Endodermal cell (in vitro differentiated cells): ENCODE data around the gene NCAM1. TPM values are rescaled to one million over a fixed set of nuclear protein-coding genes. Genes with fewer than 3 reads are reported as not detected.

Experiments
- DNase-seq: peaks from one replicate; pipeline ENCODE4 v3.0.0-alpha.2; 2017
- H3K27ac ChIP-seq: 2 replicates; pipeline ENCODE4 v1.5.1; 2013; ENCODE audit warnings: mild to moderate bottlenecking, low read depth, low read length, moderate library complexity
- H3K27me3 ChIP-seq: 2 replicates; pipeline ENCODE4 v1.6.1; 2013; ENCODE audit warnings: mild to moderate bottlenecking, low read length, moderate library complexity; ENCODE audit not compliant: insufficient read depth, control insufficient read depth, poor library complexity, severe bottlenecking
- H3K36me3 ChIP-seq: 2 replicates; pipeline ENCODE4 v1.7.0; 2013; ENCODE audit warnings: mild to moderate bottlenecking, low read length, moderate library complexity; ENCODE audit not compliant: control insufficient read depth, insufficient read depth
- H3K4me1 ChIP-seq: one replicate; pipeline ENCODE4 v1.7.0; 2013; ENCODE audit warnings: low read length; ENCODE audit not compliant: control insufficient read depth, insufficient read depth
- H3K4me3 ChIP-seq: 2 replicates; pipeline ENCODE4 v1.5.1; 2013; ENCODE audit warnings: mild to moderate bottlenecking, low read length, moderate library complexity
- H3K9ac ChIP-seq: 2 replicates; pipeline ENCODE4 v1.6.1; 2013; ENCODE audit warnings: mild to moderate bottlenecking, low read length, moderate library complexity; ENCODE audit not compliant: poor library complexity, severe bottlenecking; ENCODE audit errors: extremely low read depth
- H3K9me3 ChIP-seq: 2 replicates; pipeline ENCODE4 v1.6.1; 2013; ENCODE audit warnings: mild to moderate bottlenecking, low read length, moderate library complexity; ENCODE audit not compliant: control insufficient read depth
- H3K27ac Mint-ChIP-seq: 2 replicates; pipeline ENCODE4 v1.8.0; 2020; ENCODE audit warnings: mixed read lengths
- H3K27me3 Mint-ChIP-seq: 2 replicates; pipeline ENCODE4 v1.8.0; 2021; ENCODE audit warnings: mild to moderate bottlenecking, mixed read lengths; ENCODE audit not compliant: insufficient read depth
- H3K36me3 Mint-ChIP-seq: 2 replicates; pipeline ENCODE4 v1.8.0; 2020; ENCODE audit warnings: low read depth, mixed read lengths
- H3K4me1 Mint-ChIP-seq: 2 replicates; pipeline ENCODE4 v1.8.0; 2020; ENCODE audit warnings: mixed read lengths
- H3K4me3 Mint-ChIP-seq: 2 replicates; pipeline ENCODE4 v1.8.0; 2020; ENCODE audit warnings: mild to moderate bottlenecking, moderate library complexity, mixed read lengths
- H3K9me3 Mint-ChIP-seq: 2 replicates; pipeline ENCODE4 v1.8.0; 2020; ENCODE audit warnings: mild to moderate bottlenecking, mixed read lengths
- WGBS, 2 experiments: methylation state at CpG; one replicate each; pipeline versions ENCODE4 v1.1.5 to v1.1.7; 2013; ENCODE audit warnings: missing lambda C conversion rate in 2 of 2, mixed read lengths in 1 of 2; ENCODE audit not compliant: insufficient coverage in 1 of 2, insufficient read length in 1 of 2; 5-methylcytosine and 5-hydroxymethylcytosine counted together
- total RNA-seq, 2 donors: library from RNA; stranded (reverse); fragmentation: NEBNext Ultra II Directional in 1 of 2; extraction: Animal tissue kit (Norgen Biotek cat#: 25700) in 1 of 2; gene quantifications; 2 replicates in 1 of 2; 3 replicates in 1 of 2; pipeline ENCODE4 v1.2.1, GENCODE V29; 2021
- TF ChIP-seq, protein P1 (sequence below): fragments of 200-600 bp; sonication (generic); conservative IDR thresholded peaks from 2 replicates; pipeline ENCODE4 v1.5.0; 2021; ENCODE audit warnings: antibody characterized with exemption, mild to moderate bottlenecking

NCAM1 gene
- total RNA-seq, 2 donors from 2014 or later = 1.6 to 2.9 TPM

DNA sequence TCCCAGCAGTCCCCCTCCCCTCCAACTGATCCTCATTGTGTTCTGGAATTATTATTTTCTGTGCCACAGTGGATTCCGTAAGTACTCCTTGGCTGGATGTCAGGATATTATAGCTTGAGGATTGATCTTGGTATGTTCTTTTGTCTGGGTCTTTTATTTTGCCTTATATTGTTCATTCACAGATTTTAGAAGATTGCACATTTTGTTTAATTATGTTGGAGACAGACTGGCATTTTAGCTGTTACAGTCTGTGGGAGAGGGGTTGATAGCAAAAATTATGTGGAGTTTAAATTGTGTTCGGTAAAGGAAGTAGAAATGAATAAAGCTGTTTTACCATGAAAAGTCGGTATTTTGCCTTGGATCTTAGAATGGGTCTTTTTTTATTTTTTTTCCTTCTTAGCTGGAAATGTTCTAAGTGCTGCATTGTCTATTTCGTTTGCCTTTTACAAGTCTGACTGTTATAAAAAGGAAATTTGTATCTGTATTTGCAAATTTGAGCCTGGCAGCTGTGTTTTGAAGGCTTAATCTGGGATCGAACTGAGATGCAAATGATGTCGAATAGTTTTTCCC lies 211.2 kb downstream of the NCAM1 start:
- H3K4me1 ChIP-seq = no peaks in the 10 kb centered on the region
- WGBS, 2 experiments = 91 to 100% methylated on average over 3 to 6 of the region's 6 CpGs
- H3K27me3 ChIP-seq = no peaks in the 10 kb centered on the region
- H3K27ac Mint-ChIP-seq = no peak overlapping the region
- peaks cover 8% of the 10 kb centered on the region for H3K4me1 Mint-ChIP-seq
- no peaks in the 10 kb centered on the region for H3K9me3 Mint-ChIP-seq
- no peaks in the 10 kb centered on the region for H3K9me3 ChIP-seq
- no peak overlapping the region for H3K9ac ChIP-seq
- H3K27ac ChIP-seq = no peak overlapping the region
- H3K4me3 Mint-ChIP-seq = no peak overlapping the region
- no peaks in the 10 kb centered on the region for H3K36me3 ChIP-seq
- no peaks in the 10 kb centered on the region for H3K27me3 Mint-ChIP-seq
- TF ChIP-seq, protein P1, sequence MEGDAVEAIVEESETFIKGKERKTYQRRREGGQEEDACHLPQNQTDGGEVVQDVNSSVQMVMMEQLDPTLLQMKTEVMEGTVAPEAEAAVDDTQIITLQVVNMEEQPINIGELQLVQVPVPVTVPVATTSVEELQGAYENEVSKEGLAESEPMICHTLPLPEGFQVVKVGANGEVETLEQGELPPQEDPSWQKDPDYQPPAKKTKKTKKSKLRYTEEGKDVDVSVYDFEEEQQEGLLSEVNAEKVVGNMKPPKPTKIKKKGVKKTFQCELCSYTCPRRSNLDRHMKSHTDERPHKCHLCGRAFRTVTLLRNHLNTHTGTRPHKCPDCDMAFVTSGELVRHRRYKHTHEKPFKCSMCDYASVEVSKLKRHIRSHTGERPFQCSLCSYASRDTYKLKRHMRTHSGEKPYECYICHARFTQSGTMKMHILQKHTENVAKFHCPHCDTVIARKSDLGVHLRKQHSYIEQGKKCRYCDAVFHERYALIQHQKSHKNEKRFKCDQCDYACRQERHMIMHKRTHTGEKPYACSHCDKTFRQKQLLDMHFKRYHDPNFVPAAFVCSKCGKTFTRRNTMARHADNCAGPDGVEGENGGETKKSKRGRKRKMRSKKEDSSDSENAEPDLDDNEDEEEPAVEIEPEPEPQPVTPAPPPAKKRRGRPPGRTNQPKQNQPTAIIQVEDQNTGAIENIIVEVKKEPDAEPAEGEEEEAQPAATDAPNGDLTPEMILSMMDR = no peak
- DNase-seq = no peak
- H3K4me3 ChIP-seq = no peak overlapping the region
- no peaks in the 10 kb centered on the region for H3K36me3 Mint-ChIP-seq

DNA sequence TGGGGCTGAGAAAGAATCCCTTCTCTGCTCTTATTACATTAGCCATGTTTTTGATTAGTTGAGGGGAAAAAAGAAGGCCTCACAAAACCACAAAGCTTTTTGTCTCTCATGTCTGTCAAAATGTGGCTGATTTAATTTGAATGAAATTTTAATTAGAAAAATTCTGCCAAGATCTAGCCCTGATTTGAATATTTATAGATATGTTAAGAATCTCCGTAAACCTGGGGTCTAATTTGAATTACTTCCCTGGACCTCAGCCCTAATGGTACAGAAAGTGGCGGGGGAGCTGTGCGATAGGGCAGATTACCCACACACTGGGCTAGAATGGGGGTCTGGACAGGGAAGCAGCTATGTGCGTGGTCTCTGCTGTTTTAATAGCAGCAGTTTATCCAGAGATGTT lies 211.9 kb downstream of the NCAM1 start:
- TF ChIP-seq, protein P1 = no peak
- no peak overlapping the region for H3K4me3 Mint-ChIP-seq
- no peaks in the 10 kb centered on the region for H3K36me3 ChIP-seq
- no peak overlapping the region for H3K9ac ChIP-seq
- 93 to 100% methylated on average over 2 to 4 of the region's 4 CpGs for WGBS, 2 experiments
- H3K27ac ChIP-seq = no peak overlapping the region
- H3K9me3 ChIP-seq = no peaks in the 10 kb centered on the region
- no peaks in the 10 kb centered on the region for H3K4me1 ChIP-seq
- DNase-seq = no peak
- H3K4me3 ChIP-seq = no peak overlapping the region
- H3K36me3 Mint-ChIP-seq = no peaks in the 10 kb centered on the region
- no peaks in the 10 kb centered on the region for H3K27me3 ChIP-seq
- H3K27ac Mint-ChIP-seq = no peak overlapping the region
- no peaks in the 10 kb centered on the region for H3K27me3 Mint-ChIP-seq
- H3K4me1 Mint-ChIP-seq = peaks cover 8% of the 10 kb centered on the region
- H3K9me3 Mint-ChIP-seq = no peaks in the 10 kb centered on the region

DNA sequence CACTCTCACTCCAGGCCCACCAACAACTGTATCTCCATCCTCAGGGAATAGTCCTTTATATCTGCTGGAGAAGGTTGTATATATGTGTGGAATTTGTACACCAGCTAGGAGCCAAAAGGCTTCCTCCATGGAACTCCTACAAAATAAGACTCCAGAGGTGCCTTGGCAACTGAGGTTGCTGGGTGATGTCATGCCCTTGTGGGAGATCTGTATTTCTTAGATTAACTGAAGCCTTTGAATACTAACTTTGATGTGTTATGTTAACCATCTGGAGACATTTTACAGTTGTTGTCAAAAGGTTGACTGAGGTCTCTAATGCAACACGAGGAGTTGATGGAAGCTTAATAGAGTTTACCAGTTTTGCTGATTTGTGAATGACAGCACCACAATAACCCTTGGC lies 213.7 kb downstream of the NCAM1 start:
- no peaks in the 10 kb centered on the region for H3K27me3 ChIP-seq
- Mint-ChIP-seq H3K4me3 (no peak overlapping the region), H3K27ac (no peak overlapping the region), H3K36me3 (no peaks in the 10 kb centered on the region), H3K9me3 (no peaks in the 10 kb centered on the region), H3K27me3 (no peaks in the 10 kb centered on the region), H3K4me1 (peaks cover 21% of the 10 kb centered on the region)
- no peak overlapping the region for H3K27ac ChIP-seq
- peaks cover 8% of the 10 kb centered on the region for H3K4me1 ChIP-seq
- TF ChIP-seq, protein P1 = no peak
- H3K36me3 ChIP-seq = no peaks in the 10 kb centered on the region
- H3K9ac ChIP-seq = no peak overlapping the region
- no peak overlapping the region for H3K4me3 ChIP-seq
- no peaks in the 10 kb centered on the region for H3K9me3 ChIP-seq
- WGBS, 2 experiments = 67 to 89% methylated on average over 1 of the region's 1 CpG
- no peak for DNase-seq
